Type B pancreatic cell (in vitro differentiated cells): ENCODE results near the gene DCAF12. TPM values are rescaled to one million over a fixed set of nuclear protein-coding genes. Genes with fewer than 3 reads are reported as not detected.
A peak's percentile ranks its signal among the peaks of the same experiment; 100 is the strongest.

Source experiments
- DNase-seq: peaks from one replicate; pipeline ENCODE4 v3.0.0; 2021; ENCODE audit warnings: mixed read lengths; ENCODE audit not compliant: unreplicated experiment; ENCODE audit errors: extremely low spot score
- H3K27ac Mint-ChIP-seq: 2 replicates; pipeline ENCODE4 v1.8.0; 2021; ENCODE audit warnings: mild to moderate bottlenecking, mixed read lengths
- H3K27me3 Mint-ChIP-seq: 2 replicates; pipeline ENCODE4 v1.8.0; 2021; ENCODE audit warnings: mixed read lengths
- H3K36me3 Mint-ChIP-seq: 2 replicates; pipeline ENCODE4 v1.8.0; 2021; ENCODE audit warnings: mixed read lengths
- H3K4me1 Mint-ChIP-seq: one replicate; pipeline ENCODE4 v1.8.0; 2021; ENCODE audit warnings: mixed read lengths; ENCODE audit not compliant: unreplicated experiment
- H3K4me3 Mint-ChIP-seq: 2 replicates; pipeline ENCODE4 v1.8.0; 2021; ENCODE audit warnings: mild to moderate bottlenecking, mixed read lengths
- H3K9me3 Mint-ChIP-seq: 2 replicates; pipeline ENCODE4 v1.8.0; 2021; ENCODE audit warnings: mixed read lengths
- CTCF ChIP-seq: fragments of 200-600 bp; sonication (generic); conservative IDR thresholded peaks from 2 replicates; pipeline ENCODE4 v1.5.0; 2021; ENCODE audit warnings: antibody characterized with exemption, mild to moderate bottlenecking
- total RNA-seq: library from RNA; stranded (reverse); gene quantifications from 2 replicates; pipeline ENCODE4 v1.2.1, GENCODE V29; 2021; ENCODE audit warnings: low replicate concordance

Gene DCAF12
- total RNA-seq, 1 donor from 2014 or later = 45.3 TPM

- peaks cover 3% of the 10 kb centered on the region for H3K9me3 Mint-ChIP-seq
- H3K27me3 Mint-ChIP-seq = no peaks in the 10 kb centered on the region
- DNase-seq = no peak
- peaks cover 24% of the 10 kb centered on the region for H3K36me3 Mint-ChIP-seq
- H3K27ac Mint-ChIP-seq = peak overlapping the region; percentile 44
- H3K4me1 Mint-ChIP-seq = peaks cover 17% of the 10 kb centered on the region
- TF ChIP-seq CTCF = no peak
- no peak overlapping the region for H3K4me3 Mint-ChIP-seq
Observed at GRCh38 chr9:34036625-34037024, 89.9 kb downstream of the DCAF12 start.

Other genes starting within 250 kb of the DCAF12 start
- gene UBAP2, start 77.8 kb downstream of the DCAF12 start, total RNA-seq = 50.7 and 55.8 TPM in 2 replicates
- 35.9 and 46.2 TPM in 2 replicates for gene UBAP1, start 52.3 kb upstream of the DCAF12 start, total RNA-seq
- 3.5 and 9.6 TPM in 2 replicates for gene KIF24, start 202.6 kb upstream of the DCAF12 start, total RNA-seq
- gene NUDT2, start 202.9 kb upstream of the DCAF12 start, total RNA-seq = 25.1 and 25.4 TPM in 2 replicates